ENCODE results near the gene TMED10.
"Not testable (repeated sequence)": the region's sequence is repeated elsewhere in the genome, so short reads cannot be mapped to it uniquely, and the experiment has no call there.

TMED10 gene

GRCh38 chr14:75127474-75127820 is 49.0 kb downstream of the TMED10 start:
- not testable (repeated sequence) for DNase-seq (ENCODE audit: low read depth)

- DNase-seq (ENCODE audit: low read depth): no peak
Observed at GRCh38 chr14:75126679-75127473, 49.5 kb downstream of the TMED10 start, which contains the start of gene NEK9. Gene NEK9 (minus strand): TSS chr14:75127048. CDS start chr14:75126921, 127 bp downstream.

- no peak for DNase-seq (ENCODE audit: low read depth)
Observed at GRCh38 chr14:75126121-75126544, 50.3 kb downstream of the TMED10 start.

- DNase-seq (ENCODE audit: low read depth): peak; percentile 67
Observed at GRCh38 chr14:75125617-75126016, 50.8 kb downstream of the TMED10 start.

- DNase-seq (ENCODE audit: low read depth): peak; percentile 78
Observed at GRCh38 chr14:75123991-75124390, 52.4 kb downstream of the TMED10 start.

GRCh38 chr14:75121552-75121951 is 54.9 kb downstream of the TMED10 start:
- no peak for DNase-seq (ENCODE audit: low read depth)

- no peak for DNase-seq (ENCODE audit: low read depth)
Observed at GRCh38 chr14:75120541-75121291, 55.7 kb downstream of the TMED10 start.

GRCh38 chr14:75119056-75119455 is 57.4 kb downstream of the TMED10 start:
- DNase-seq (ENCODE audit: low read depth): no peak

GRCh38 chr14:75113932-75114539 is 62.4 kb downstream of the TMED10 start:
- DNase-seq (ENCODE audit: low read depth): no peak

- no peak for DNase-seq (ENCODE audit: low read depth)
Observed at GRCh38 chr14:75109877-75110276, 66.5 kb downstream of the TMED10 start.

- DNase-seq (ENCODE audit: low read depth): no peak
Observed at GRCh38 chr14:75107186-75107585, 69.2 kb downstream of the TMED10 start.

- no peak for DNase-seq (ENCODE audit: low read depth)
Observed at GRCh38 chr14:75101491-75101890, 74.9 kb downstream of the TMED10 start.

- DNase-seq (ENCODE audit: low read depth): no peak
Observed at GRCh38 chr14:75098682-75099081, 77.7 kb downstream of the TMED10 start.

GRCh38 chr14:75098212-75098611 is 78.2 kb downstream of the TMED10 start:
- DNase-seq (ENCODE audit: low read depth): no peak

- DNase-seq (ENCODE audit: low read depth): no peak
Observed at GRCh38 chr14:75096959-75097358, 79.5 kb downstream of the TMED10 start.

- no peak for DNase-seq (ENCODE audit: low read depth)
Observed at GRCh38 chr14:75095690-75096089, 80.7 kb downstream of the TMED10 start.

GRCh38 chr14:75094896-75095295 is 81.5 kb downstream of the TMED10 start:
- DNase-seq (ENCODE audit: low read depth): no peak

GRCh38 chr14:75092698-75093097 is 83.7 kb downstream of the TMED10 start:
- DNase-seq (ENCODE audit: low read depth): no peak

- no peak for DNase-seq (ENCODE audit: low read depth)
Observed at GRCh38 chr14:75091251-75091650, 85.2 kb downstream of the TMED10 start.

GRCh38 chr14:75090353-75090752 is 86.1 kb downstream of the TMED10 start:
- DNase-seq (ENCODE audit: low read depth): peak; percentile 3

GRCh38 chr14:75088566-75089373 is 87.6 kb downstream of the TMED10 start:
- DNase-seq (ENCODE audit: low read depth): no peak

GRCh38 chr14:75088153-75088552 is 88.3 kb downstream of the TMED10 start:
- no peak for DNase-seq (ENCODE audit: low read depth)

Data from non-pigmented ciliary epithelial cell (primary cell).